Sigmoid colon (tissue), 7 donors: Measurements from ENCODE around the gene EIF3A. TPM values are rescaled to one million over a fixed set of nuclear protein-coding genes. Genes with fewer than 3 reads are reported as not detected.
A peak's percentile ranks its signal among the peaks of the same experiment; 100 is the strongest.

ENCODE experiments used
- DNase-seq: peaks from one replicate; pipeline ENCODE4 v3.0.0-alpha.2; 2019
- H3K27ac ChIP-seq, 4 donors: fragments of 200-600 bp; sonication (generic); one replicate each; pipeline ENCODE4 v1.5.1; 2016 to 2019; ENCODE audit warnings: mild to moderate bottlenecking in 1 of 4
- H3K27me3 ChIP-seq, 3 donors: fragments of 200-600 bp; sonication (generic); one replicate each; pipeline ENCODE4 v1.5.1; 2019; ENCODE audit warnings: mild to moderate bottlenecking in 1 of 3
- H3K36me3 ChIP-seq, 4 donors: fragments of 200-600 bp; sonication (generic); one replicate each; pipeline ENCODE4 v1.5.1; 2016 to 2019
- H3K4me1 ChIP-seq, 4 donors: fragments of 200-600 bp; sonication (generic); one replicate each; pipeline ENCODE4 v1.5.1; 2017 to 2019
- H3K4me3 ChIP-seq, 4 donors: fragments of 200-600 bp; sonication (generic); one replicate each; pipeline ENCODE4 v1.5.1; 2017 to 2019; ENCODE audit warnings: mild to moderate bottlenecking in 2 of 4, moderate library complexity in 1 of 4
- H3K9me3 ChIP-seq, 4 donors: fragments of 200-600 bp in 3 of 4; sonication (generic) in 3 of 4; one replicate each; pipeline versions ENCODE4 v1.5.1 to v1.6.1; 2013 to 2019
- EP300 ChIP-seq, 4 donors: sonication (generic); formaldehyde crosslinking; IDR thresholded peaks; one replicate each; pipeline ENCODE4 v1.6.1; 2017; ENCODE audit warnings: antibody characterized with exemption in 4 of 4
- POLR2A ChIP-seq, 2 donors: fragments of 450-650 bp; IDR thresholded peaks; one replicate each; pipeline ENCODE4 v1.6.1; 2016; ENCODE audit warnings: antibody characterized with exemption in 2 of 2, mild to moderate bottlenecking in 2 of 2, moderate library complexity in 2 of 2
- POLR2AphosphoS5 ChIP-seq, 4 donors: sonication (generic); formaldehyde crosslinking; IDR thresholded peaks; one replicate each; pipeline ENCODE4 v1.6.1; 2017; ENCODE audit warnings: antibody characterized with exemption in 4 of 4
- WGBS, 2 donors: extraction: QIAGEN DNeasy Blood & Tissue Kit; methylation state at CpG; one replicate each; pipeline ENCODE4 v1.1.7; 2013; 5-methylcytosine and 5-hydroxymethylcytosine counted together
- intact Hi-C: fragments of 100-400 bp; cut with DNase I; formaldehyde crosslinking; loops from one replicate; pipeline ENCODE4 v1.15.1; 2023
- polyA plus RNA-seq, 3 donors: library from polyadenylated mRNA; stranded (reverse); fragments of 200-250 nt; gene quantifications; one replicate each; pipeline ENCODE4 v1.2.3, GENCODE V29; 2013
- total RNA-seq, 4 donors: library from RNA; depleted of rRNA; stranded (reverse); fragments of >200 nt; gene quantifications; one replicate each; pipeline ENCODE4 v1.1.0, GENCODE V29; 2016
- TF ChIP-seq, protein P1 (sequence below), 4 experiments: fragments of 450-650 bp in 3 of 4; fragments of 200-600 bp in 1 of 4; IDR thresholded peaks; one replicate each; pipeline ENCODE4 v1.5.1; 2016 to 2019; ENCODE audit warnings: antibody characterized with exemption in 4 of 4, mild to moderate bottlenecking in 3 of 4, moderate library complexity in 2 of 4
- donor health status: healthy with polysubstance abuse.
- donor health status: Bipolar disorder and iron deficiency.
- donor health status: healthy.

The EIF3A gene
- total and polyA plus RNA-seq, 7 donors, result 27.5 to 135 (median 98.4) TPM

DNA sequence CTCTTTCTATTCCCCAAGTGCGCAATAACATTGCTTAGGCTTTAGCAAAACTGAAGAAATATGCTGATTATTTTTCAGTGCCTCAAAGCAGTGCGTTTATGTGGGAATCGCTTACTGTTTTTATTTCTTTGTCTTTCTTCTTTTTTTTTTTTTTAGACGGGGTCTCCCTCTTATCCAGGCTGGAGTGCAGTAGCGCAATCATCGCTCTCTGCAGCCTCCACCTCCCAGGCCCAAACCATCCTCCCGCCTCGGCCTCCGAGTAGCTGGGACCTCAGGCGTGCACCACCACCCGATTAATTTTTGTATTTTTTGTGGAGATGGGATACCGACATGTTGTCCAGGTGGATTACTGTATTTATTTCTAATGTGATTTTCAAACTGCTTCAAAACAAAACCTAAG lies 24.5 kb upstream of the EIF3A start:
- H3K27me3 ChIP-seq, result no peaks in the 10 kb centered on the region
- H3K27ac ChIP-seq, result peak overlapping the region in 2 of 4 donors; percentile 87 to 90
- no peak for DNase-seq
- H3K4me3 ChIP-seq, result peak overlapping the region in 3 of 4 donors; percentile 58 to 95 (median 86)
- H3K9me3 ChIP-seq, result no peaks in the 10 kb centered on the region
- intact Hi-C loops, result loop anchor here (5.0 kb wide), 1 partner anchor 57 kb away; no protein-coding TSS in a partner anchor
- WGBS, 2 donors, result 89 to 91% methylated on average over 12 of the region's 12 CpGs
- peaks cover 0 to 27% (median 14%) of the 10 kb centered on the region in 4 donors for H3K36me3 ChIP-seq
- no peak for TF ChIP-seq POLR2A (IDR thresholded peaks at IDR 0.05)
- TF ChIP-seq POLR2AphosphoS5 (IDR thresholded peaks at IDR 0.05), result no peak
- no peak for TF ChIP-seq EP300 (IDR thresholded peaks at IDR 0.05)
- H3K4me1 ChIP-seq, result peaks cover 0 to 18% (median 14%) of the 10 kb centered on the region in 4 donors

DNA sequence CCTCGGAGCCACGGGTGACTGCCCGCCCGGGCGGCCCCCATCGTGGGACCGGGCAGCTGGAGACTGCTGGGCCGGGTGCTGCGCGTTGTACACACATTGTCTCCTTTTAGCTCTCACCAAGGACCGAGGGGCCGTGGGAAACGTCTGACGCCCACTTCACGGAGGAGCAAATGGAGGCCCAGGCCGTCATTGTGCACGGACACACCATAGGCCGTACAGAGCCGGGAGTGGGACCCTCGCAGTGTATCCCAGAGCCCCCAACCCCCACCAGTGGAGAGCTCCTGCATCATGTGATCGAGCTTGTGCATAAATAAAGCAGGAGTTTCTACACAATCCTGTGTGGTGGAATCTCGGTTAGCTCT lies 24.0 kb upstream of the EIF3A start:
- peak; percentile 69 for DNase-seq
- WGBS, 2 donors, result 1 to 2% methylated on average over 22 of the region's 22 CpGs

DNA sequence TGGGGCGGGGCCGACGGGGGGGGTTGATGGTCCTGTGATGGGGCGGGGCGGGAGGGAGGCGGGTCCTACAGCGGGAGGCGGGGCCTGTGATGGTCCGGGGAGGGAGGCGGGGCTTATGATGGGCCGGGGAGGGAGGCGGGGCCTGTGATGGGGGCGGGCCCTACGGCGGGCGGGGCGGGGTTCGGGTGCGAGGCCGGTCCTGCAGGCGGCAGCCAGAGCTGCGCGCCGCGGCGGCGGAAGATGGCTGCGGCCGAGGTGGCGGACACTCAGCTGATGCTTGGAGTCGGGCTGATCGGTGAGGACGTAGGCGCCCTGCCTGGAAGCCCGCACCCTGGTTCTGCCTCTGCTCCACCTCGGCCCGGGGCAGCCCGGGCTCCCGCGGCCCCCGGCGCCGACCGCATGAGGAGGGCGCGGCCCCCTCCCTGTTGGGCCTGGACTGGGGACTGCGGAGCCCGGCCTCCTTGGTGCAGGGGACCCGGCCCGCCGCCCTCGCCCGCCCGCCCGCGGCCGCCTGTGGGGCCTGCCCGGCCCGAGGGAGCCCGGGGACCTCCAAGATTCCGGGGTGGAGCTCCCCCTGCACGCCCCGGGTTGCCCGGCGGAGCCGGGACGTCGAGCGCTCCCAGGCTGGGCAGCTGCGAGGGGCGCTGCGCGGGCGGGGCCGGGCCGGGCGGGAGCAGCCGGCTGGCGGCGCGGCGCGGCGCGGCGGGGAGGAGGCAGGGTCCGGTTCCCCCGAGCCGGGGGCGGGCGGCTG lies 23.5 kb upstream of the EIF3A start, which contains the start of gene DENND10:
Gene DENND10, plus strand, starts transcription at position 211 of the 751 bp plus-strand sequence. Its CDS starts 30 bp downstream, at position 241.
- WGBS, 2 donors, result 1% methylated on average over 91 of the region's 91 CpGs
- peak within 1 kb of the TSS; percentile 76 to 94 (median 88) for H3K27ac ChIP-seq
- no peaks in the 10 kb centered on the region for H3K9me3 ChIP-seq
- peaks cover 0 to 16% (median 10%) of the 10 kb centered on the region in 4 donors for H3K36me3 ChIP-seq
- TF ChIP-seq, protein P1, sequence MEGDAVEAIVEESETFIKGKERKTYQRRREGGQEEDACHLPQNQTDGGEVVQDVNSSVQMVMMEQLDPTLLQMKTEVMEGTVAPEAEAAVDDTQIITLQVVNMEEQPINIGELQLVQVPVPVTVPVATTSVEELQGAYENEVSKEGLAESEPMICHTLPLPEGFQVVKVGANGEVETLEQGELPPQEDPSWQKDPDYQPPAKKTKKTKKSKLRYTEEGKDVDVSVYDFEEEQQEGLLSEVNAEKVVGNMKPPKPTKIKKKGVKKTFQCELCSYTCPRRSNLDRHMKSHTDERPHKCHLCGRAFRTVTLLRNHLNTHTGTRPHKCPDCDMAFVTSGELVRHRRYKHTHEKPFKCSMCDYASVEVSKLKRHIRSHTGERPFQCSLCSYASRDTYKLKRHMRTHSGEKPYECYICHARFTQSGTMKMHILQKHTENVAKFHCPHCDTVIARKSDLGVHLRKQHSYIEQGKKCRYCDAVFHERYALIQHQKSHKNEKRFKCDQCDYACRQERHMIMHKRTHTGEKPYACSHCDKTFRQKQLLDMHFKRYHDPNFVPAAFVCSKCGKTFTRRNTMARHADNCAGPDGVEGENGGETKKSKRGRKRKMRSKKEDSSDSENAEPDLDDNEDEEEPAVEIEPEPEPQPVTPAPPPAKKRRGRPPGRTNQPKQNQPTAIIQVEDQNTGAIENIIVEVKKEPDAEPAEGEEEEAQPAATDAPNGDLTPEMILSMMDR (IDR thresholded peaks at IDR 0.05), result no peak
- peak; percentile 86 to 96 (median 95) for TF ChIP-seq POLR2AphosphoS5 (IDR thresholded peaks at IDR 0.05)
- TF ChIP-seq EP300 (IDR thresholded peaks at IDR 0.05), result no peak
- peak; percentile 68 to 81 for TF ChIP-seq POLR2A (IDR thresholded peaks at IDR 0.05)
- H3K27me3 ChIP-seq, result no peaks in the 10 kb centered on the region
- H3K4me1 ChIP-seq, result peaks cover 0 to 18% (median 14%) of the 10 kb centered on the region in 4 donors
- peak; percentile 94 for DNase-seq
- intact Hi-C loops, result loop anchor here (1.0 kb wide), 1 partner anchor 24 kb away; the partner anchor contains the start of gene EIF3A
- peak within 1 kb of the TSS; percentile 58 to 95 (median 90) for H3K4me3 ChIP-seq

More for the DNA sequence above, 24.0 kb upstream of the EIF3A start:
- TF ChIP-seq EP300 (IDR thresholded peaks at IDR 0.05), result no peak
- TF ChIP-seq POLR2AphosphoS5 (IDR thresholded peaks at IDR 0.05), result no peak
- TF ChIP-seq, protein P1 (IDR thresholded peaks at IDR 0.05), result no peak
- no peak for TF ChIP-seq POLR2A (IDR thresholded peaks at IDR 0.05)
- peaks cover 0 to 22% (median 12%) of the 10 kb centered on the region in 4 donors for H3K36me3 ChIP-seq
- H3K9me3 ChIP-seq, result no peaks in the 10 kb centered on the region
- peak overlapping the region; percentile 58 to 95 (median 90) for H3K4me3 ChIP-seq
- H3K4me1 ChIP-seq, result peaks cover 0 to 18% (median 14%) of the 10 kb centered on the region in 4 donors
- intact Hi-C loops, result loop anchor here (1.0 to 5.0 kb wide), 2 partner anchors 24 to 58 kb away; partner anchors contain the start of gene EIF3A
- H3K27ac ChIP-seq, result peak overlapping the region; percentile 76 to 94 (median 88)
- H3K27me3 ChIP-seq, result no peaks in the 10 kb centered on the region

DNA sequence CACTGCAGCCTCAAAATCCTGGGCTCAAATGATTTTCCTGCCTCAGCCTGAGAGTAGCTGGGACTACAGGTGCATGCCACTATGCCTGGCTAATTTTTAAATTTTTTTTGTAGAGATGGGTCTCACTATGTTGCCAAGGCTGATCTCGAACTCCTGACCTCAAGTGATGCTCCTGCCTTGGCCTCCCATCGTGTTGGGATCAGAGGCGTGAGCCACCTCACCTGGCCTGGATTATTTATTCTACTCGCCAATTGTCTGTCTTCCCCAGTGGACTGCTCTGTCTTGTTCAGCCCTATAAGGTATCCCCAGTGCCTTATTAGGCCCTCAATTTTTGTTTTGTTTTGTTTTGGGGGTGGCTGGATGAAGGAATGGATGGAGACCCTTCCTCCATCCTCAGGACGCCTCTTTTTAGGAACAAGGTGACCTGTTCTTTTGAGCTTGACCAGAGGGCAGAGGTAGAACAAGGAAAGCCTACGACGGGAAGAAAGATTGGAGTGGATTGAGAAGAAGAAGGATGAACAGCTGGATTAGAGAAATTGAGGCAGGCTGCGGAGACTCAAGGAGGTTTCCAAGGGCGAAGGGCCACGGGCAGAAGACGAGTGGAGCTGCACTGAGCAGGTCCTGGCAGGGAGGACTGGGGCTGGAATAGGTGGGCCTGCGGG lies 22.8 kb upstream of the EIF3A start:
- intact Hi-C loops, result no loop called here
- no peak for TF ChIP-seq EP300 (IDR thresholded peaks at IDR 0.05)
- no peak for TF ChIP-seq POLR2AphosphoS5 (IDR thresholded peaks at IDR 0.05)
- TF ChIP-seq, protein P1 (IDR thresholded peaks at IDR 0.05), result no peak
- no peak for TF ChIP-seq POLR2A (IDR thresholded peaks at IDR 0.05)
- no peaks in the 10 kb centered on the region for H3K27me3 ChIP-seq
- H3K9me3 ChIP-seq, result no peaks in the 10 kb centered on the region
- peak; percentile 53 for DNase-seq
- peak overlapping the region; percentile 76 to 94 (median 88) for H3K27ac ChIP-seq
- WGBS, 2 donors, result 56 to 66% methylated on average over 12 of the region's 12 CpGs
- peak overlapping the region in 3 of 4 donors; percentile 86 to 95 (median 93) for H3K4me3 ChIP-seq
- H3K36me3 ChIP-seq, result peaks cover 0 to 9% (median 4%) of the 10 kb centered on the region in 4 donors
- H3K4me1 ChIP-seq, result peaks cover 0 to 18% (median 14%) of the 10 kb centered on the region in 4 donors
